ENCODE measurements around the gene COPS4. TPM values are rescaled to one million over a fixed set of nuclear protein-coding genes. Genes with fewer than 3 reads are reported as not detected.
A peak's percentile ranks its signal among the peaks of the same experiment; 100 is the strongest.

COPS4 gene
- total and polyA plus RNA-seq, 10 of the 15 experiments (the other 5 are each of a cell fraction or from before 2014, with no cell fraction given): 34.2 to 159 (median 66.7) TPM

- peak; percentile 52; the same call in 1 of the 2 replicates for TF ChIP-seq ZNF592 (IDR thresholded peaks at IDR 0.05)
- TF ChIP-seq PML (IDR thresholded peaks at IDR 0.05; ENCODE audit: low read length): no peak
- TF ChIP-seq ESRRA (IDR thresholded peaks at IDR 0.05; ENCODE audit: low read length): no peak
- no peak for TF ChIP-seq CEBPZ (IDR thresholded peaks at IDR 0.05; ENCODE audit: low read depth, low read length)
Observed at GRCh38 chr4:83115656-83116285, 80.8 kb downstream of the COPS4 start (continued).

All from GM12878 (cell line).